Activated CD4-positive, alpha-beta T cell treated with anti-CD3 and anti-CD28 coated beads for 36 hours (primary cell): ENCODE data around the gene MAN2A2. TPM values are rescaled to one million over a fixed set of nuclear protein-coding genes. Genes with fewer than 3 reads are reported as not detected.

Experiments
- ATAC-seq: fragments of 200-7000 bp; cut with Tn5 transposase; one replicate; pipeline ENCODE4 v1.10.0; 2021; ENCODE audit warnings: mild to moderate bottlenecking, moderate library complexity
- CTCF ChIA-PET: fragments of 350-600 bp; sonication (Branson Sonifier 250); formaldehyde crosslinking; loops from one replicate; lab custom pipeline; 2021; ENCODE audit warnings: antibody characterized with exemption; lab: Charles Lee
- POLR2A ChIA-PET: fragments of 350-600 bp; sonication (Branson Sonifier 250); formaldehyde crosslinking; loops from one replicate; lab custom pipeline; 2021; ENCODE audit warnings: antibody characterized with exemption, inconsistent platforms; lab: Charles Lee
- DNase-seq: peaks from one replicate; pipeline ENCODE4 v3.0.0-alpha.2; 2020
- H3K27ac Mint-ChIP-seq: one replicate; pipeline ENCODE4 v1.8.0; 2021; ENCODE audit warnings: mixed read lengths
- H3K27me3 Mint-ChIP-seq: one replicate; pipeline ENCODE4 v1.8.0; 2021; ENCODE audit warnings: mixed read lengths
- H3K36me3 Mint-ChIP-seq: one replicate; pipeline ENCODE4 v1.8.0; 2021; ENCODE audit warnings: low read depth, mixed read lengths
- H3K4me1 Mint-ChIP-seq: one replicate; pipeline ENCODE4 v1.8.0; 2021; ENCODE audit warnings: mixed read lengths
- H3K4me3 Mint-ChIP-seq: one replicate; pipeline ENCODE4 v1.8.0; 2021; ENCODE audit warnings: mild to moderate bottlenecking, moderate library complexity, mixed read lengths
- H3K9me3 Mint-ChIP-seq: one replicate; pipeline ENCODE4 v1.8.0; 2021; ENCODE audit warnings: low read depth, mixed read lengths
- intact Hi-C, 2 experiments: fragments of 100-400 bp; cut with DNase I in 1 of 2; cut with micrococcal nuclease in 1 of 2; formaldehyde crosslinking; loops; one replicate each; pipeline versions ENCODE4 v1.14.2 to v1.15.1; 2022 to 2024; cut with DNase I, micrococcal nuclease
- total RNA-seq, 2 experiments: library from RNA; stranded (reverse); gene quantifications; one replicate each; pipeline ENCODE4 v1.2.3, GENCODE V29; 2021

MAN2A2 gene
- total RNA-seq, 2 experiments from 2014 or later: 76.6 to 104 TPM

DNA sequence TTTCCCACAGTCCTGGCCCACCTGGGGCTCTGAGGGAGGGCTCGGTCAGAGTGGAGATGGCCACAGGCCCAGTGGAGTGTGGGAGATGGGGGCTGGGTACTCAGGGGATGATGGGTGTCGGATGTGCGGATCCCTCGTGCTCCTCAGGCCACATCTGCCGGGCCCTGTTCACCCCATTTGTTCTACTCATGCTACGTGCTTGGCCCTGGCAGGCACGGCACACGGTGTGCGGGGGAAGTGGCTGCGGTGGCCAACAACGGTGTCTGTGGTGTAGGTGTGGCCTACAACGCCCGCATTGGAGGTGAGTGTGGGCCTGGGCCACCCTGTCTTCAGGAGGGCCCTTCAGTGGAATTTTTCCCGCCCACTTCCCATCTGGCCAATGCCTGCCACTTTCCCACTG, 25.8 kb upstream of the MAN2A2 start:
- Mint-ChIP-seq H3K4me1 (peaks cover 21% of the 10 kb centered on the region), H3K36me3 (peaks cover 78% of the 10 kb centered on the region), H3K9me3 (no peaks in the 10 kb centered on the region), H3K27ac (peak overlapping the region; percentile 42), H3K4me3 (no peak overlapping the region), H3K27me3 (no peaks in the 10 kb centered on the region)
- ATAC-seq (no peak), DNase-seq (no peak)
- CTCF ChIA-PET: no interaction called here
- intact Hi-C loops: loop anchor here in 1 of 2 experiments (10.0 kb wide), 1 partner anchor 63 kb away; no protein-coding TSS in a partner anchor
- POLR2A ChIA-PET: interaction anchor here (0.6 kb wide), 1 partner anchor 150 kb away, joined by 6 read pairs; no protein-coding TSS in a partner anchor

DNA sequence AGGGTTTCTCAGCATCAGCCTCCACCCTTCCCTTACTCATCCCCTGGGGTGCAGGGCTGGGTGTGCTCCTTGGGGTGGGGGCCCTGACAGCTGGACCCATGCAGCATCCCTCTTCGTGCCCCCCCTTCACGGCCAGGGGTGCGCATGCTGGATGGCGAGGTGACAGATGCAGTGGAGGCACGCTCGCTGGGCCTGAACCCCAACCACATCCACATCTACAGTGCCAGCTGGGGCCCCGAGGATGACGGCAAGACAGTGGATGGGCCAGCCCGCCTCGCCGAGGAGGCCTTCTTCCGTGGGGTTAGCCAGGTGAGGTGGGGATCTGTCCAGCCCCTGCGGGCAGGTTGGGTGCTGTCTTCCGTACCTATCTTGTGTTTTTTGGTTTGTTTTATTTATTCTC, 25.1 kb upstream of the MAN2A2 start:
- Mint-ChIP-seq H3K4me1 (peaks cover 15% of the 10 kb centered on the region), H3K27ac (peak overlapping the region; percentile 35), H3K9me3 (no peaks in the 10 kb centered on the region), H3K36me3 (peaks cover 76% of the 10 kb centered on the region), H3K27me3 (no peaks in the 10 kb centered on the region), H3K4me3 (no peak overlapping the region)
- ATAC-seq (no peak), DNase-seq (no peak)
- intact Hi-C loops: loop anchor here in 1 of 2 experiments (10.0 kb wide), 1 partner anchor 63 kb away; no protein-coding TSS in a partner anchor
- ChIA-PET CTCF (no interaction called here), POLR2A (interaction anchor here (0.6 kb wide), 1 partner anchor 151 kb away, joined by 6 read pairs; no protein-coding TSS in a partner anchor)

DNA sequence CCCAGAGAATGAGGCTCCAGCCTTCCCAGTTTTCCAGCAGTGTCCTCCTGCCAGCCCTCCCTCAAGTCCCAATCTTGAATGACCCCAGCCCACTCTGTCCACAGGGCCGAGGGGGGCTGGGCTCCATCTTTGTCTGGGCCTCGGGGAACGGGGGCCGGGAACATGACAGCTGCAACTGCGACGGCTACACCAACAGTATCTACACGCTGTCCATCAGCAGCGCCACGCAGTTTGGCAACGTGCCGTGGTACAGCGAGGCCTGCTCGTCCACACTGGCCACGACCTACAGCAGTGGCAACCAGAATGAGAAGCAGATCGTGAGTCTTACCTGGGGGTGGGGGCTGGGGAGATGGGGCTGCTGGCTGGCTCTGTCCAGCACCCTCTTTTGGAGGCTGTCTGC, 24.4 kb upstream of the MAN2A2 start:
- Mint-ChIP-seq H3K27ac (no peak overlapping the region), H3K36me3 (peaks cover 69% of the 10 kb centered on the region), H3K4me3 (no peak overlapping the region), H3K27me3 (no peaks in the 10 kb centered on the region), H3K4me1 (peaks cover 9% of the 10 kb centered on the region), H3K9me3 (no peaks in the 10 kb centered on the region)
- CTCF ChIA-PET: no interaction called here
- ATAC-seq: no peak
- no peak for DNase-seq
- POLR2A ChIA-PET: no interaction called here
- intact Hi-C loops: loop anchor here in 1 of 2 experiments (10.0 kb wide), 1 partner anchor 64 kb away; no protein-coding TSS in a partner anchor

DNA sequence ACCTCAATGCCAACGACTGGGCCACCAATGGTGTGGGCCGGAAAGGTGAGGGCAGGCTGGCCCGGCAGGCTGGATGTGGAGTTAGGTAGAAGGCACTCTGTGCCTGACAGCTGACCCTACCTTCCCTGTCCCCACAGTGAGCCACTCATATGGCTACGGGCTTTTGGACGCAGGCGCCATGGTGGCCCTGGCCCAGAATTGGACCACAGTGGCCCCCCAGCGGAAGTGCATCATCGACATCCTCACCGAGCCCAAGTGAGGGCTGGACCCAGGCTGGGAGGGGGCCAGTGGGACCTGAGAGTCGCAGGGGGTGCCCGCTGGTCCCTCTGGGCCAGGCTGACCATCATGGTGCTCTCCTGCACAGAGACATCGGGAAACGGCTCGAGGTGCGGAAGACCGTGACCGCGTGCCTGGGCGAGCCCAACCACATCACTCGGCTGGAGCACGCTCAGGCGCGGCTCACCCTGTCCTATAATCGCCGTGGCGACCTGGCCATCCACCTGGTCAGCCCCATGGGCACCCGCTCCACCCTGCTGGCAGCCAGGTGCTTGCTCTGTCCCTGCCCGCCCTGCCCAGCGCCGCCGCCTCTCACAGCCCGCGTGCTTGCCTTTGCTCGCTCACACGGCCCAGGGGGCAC, 23.3 kb upstream of the MAN2A2 start:
- no peak for ATAC-seq
- ChIA-PET POLR2A (no interaction called here), CTCF (no interaction called here)
- no peak for DNase-seq
- peaks cover under 1% of the 10 kb centered on the region for H3K27me3 Mint-ChIP-seq
- no peaks in the 10 kb centered on the region for H3K9me3 Mint-ChIP-seq
- H3K4me3 Mint-ChIP-seq: no peak overlapping the region
- H3K36me3 Mint-ChIP-seq: peaks cover 58% of the 10 kb centered on the region
- intact Hi-C loops: loop anchor here in 1 of 2 experiments (10.0 kb wide), 2 partner anchors 65 to 185 kb away; no protein-coding TSS in a partner anchor
- H3K4me1 Mint-ChIP-seq: peaks cover 3% of the 10 kb centered on the region
- H3K27ac Mint-ChIP-seq: no peak overlapping the region

DNA sequence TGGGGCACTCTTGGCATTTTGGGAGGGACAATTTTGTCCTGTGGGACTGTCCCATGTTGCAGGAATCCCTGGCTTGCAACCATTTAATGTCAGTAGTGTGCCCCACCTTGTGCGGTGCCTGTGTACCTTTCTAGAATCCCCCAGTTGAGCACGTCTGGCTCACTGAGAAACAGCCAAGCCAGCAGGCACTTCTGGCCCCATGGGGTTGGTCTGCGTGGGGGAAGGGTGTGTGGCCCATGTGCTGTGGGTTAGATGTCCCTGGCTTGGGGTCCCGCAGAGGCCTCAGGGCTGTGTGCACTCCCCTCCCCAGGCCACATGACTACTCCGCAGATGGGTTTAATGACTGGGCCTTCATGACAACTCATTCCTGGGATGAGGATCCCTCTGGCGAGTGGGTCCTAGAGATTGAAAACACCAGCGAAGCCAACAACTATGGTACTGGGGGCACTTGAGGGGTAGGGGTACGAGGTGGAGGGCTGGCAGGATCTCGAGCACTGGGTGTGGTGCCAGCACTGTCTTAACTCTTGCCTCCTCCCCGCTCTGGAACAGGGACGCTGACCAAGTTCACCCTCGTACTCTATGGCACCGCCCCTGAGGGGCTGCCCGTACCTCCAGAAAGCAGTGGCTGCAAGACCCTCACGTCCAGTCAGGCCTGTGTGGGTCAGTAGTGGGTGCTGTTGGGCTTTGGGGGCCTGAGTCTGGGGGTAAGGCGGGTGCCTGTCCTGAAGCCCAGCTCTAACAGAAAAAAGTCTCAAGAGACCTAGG, 22.5 kb upstream of the MAN2A2 start:
- Mint-ChIP-seq H3K9me3 (no peaks in the 10 kb centered on the region), H3K27ac (no peak overlapping the region), H3K36me3 (peaks cover 52% of the 10 kb centered on the region), H3K4me3 (no peak overlapping the region), H3K4me1 (peaks cover 9% of the 10 kb centered on the region), H3K27me3 (peaks cover 3% of the 10 kb centered on the region)
- ChIA-PET POLR2A (no interaction called here), CTCF (no interaction called here)
- intact Hi-C loops: loop anchor here in 1 of 2 experiments (10.0 kb wide), 1 partner anchor 186 kb away; no protein-coding TSS in a partner anchor
- DNase-seq (no peak), ATAC-seq (no peak)

DNA sequence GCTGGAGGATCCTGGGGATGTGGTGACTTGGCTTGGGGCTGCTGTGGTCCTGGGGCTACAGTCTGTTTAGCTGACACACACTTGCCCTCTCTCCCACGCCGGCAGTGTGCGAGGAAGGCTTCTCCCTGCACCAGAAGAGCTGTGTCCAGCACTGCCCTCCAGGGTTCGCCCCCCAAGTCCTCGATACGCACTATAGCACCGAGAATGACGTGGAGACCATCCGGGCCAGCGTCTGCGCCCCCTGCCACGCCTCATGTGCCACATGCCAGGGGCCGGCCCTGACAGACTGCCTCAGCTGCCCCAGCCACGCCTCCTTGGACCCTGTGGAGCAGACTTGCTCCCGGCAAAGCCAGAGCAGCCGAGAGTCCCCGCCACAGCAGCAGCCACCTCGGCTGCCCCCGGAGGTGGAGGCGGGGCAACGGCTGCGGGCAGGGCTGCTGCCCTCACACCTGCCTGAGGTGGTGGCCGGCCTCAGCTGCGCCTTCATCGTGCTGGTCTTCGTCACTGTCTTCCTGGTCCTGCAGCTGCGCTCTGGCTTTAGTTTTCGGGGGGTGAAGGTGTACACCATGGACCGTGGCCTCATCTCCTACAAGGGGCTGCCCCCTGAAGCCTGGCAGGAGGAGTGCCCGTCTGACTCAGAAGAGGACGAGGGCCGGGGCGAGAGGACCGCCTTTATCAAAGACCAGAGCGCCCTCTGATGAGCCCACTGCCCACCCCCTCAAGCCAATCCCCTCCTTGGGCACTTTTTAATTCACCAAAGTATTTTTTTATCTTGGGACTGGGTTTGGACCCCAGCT, 21.7 kb upstream of the MAN2A2 start:
- Mint-ChIP-seq H3K4me3 (no peak overlapping the region), H3K4me1 (peaks cover 12% of the 10 kb centered on the region), H3K27ac (no peak overlapping the region), H3K27me3 (peaks cover 3% of the 10 kb centered on the region), H3K9me3 (no peaks in the 10 kb centered on the region), H3K36me3 (peaks cover 46% of the 10 kb centered on the region)
- CTCF ChIA-PET: no interaction called here
- ATAC-seq: no peak
- POLR2A ChIA-PET: interaction anchor here (0.6 to 1.4 kb wide), 3 partner anchors 44 to 164 kb away, joined by 3 to 8 read pairs (median 4); partner anchors contain the start of gene BLM
- no peak for DNase-seq
- intact Hi-C loops: loop anchor here in 1 of 2 experiments (10.0 kb wide), 1 partner anchor 187 kb away; no protein-coding TSS in a partner anchor

DNA sequence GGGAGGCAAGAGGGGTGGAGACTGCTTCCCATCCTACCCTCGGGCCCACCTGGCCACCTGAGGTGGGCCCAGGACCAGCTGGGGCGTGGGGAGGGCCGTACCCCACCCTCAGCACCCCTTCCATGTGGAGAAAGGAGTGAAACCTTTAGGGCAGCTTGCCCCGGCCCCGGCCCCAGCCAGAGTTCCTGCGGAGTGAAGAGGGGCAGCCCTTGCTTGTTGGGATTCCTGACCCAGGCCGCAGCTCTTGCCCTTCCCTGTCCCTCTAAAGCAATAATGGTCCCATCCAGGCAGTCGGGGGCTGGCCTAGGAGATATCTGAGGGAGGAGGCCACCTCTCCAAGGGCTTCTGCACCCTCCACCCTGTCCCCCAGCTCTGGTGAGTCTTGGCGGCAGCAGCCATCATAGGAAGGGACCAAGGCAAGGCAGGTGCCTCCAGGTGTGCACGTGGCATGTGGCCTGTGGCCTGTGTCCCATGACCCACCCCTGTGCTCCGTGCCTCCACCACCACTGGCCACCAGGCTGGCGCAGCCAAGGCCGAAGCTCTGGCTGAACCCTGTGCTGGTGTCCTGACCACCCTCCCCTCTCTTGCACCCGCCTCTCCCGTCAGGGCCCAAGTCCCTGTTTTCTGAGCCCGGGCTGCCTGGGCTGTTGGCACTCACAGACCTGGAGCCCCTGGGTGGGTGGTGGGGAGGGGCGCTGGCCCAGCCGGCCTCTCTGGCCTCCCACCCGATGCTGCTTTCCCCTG, 21.0 kb upstream of the MAN2A2 start:
- H3K27ac Mint-ChIP-seq: no peak overlapping the region
- DNase-seq: peak; percentile 36
- peaks cover 38% of the 10 kb centered on the region for H3K36me3 Mint-ChIP-seq
- H3K9me3 Mint-ChIP-seq: no peaks in the 10 kb centered on the region
- peaks cover 12% of the 10 kb centered on the region for H3K4me1 Mint-ChIP-seq
- ATAC-seq: peak; percentile 1
- POLR2A ChIA-PET: interaction anchor here (0.6 to 1.4 kb wide), 4 partner anchors 12 to 165 kb away, joined by 3 to 8 read pairs (median 4); partner anchors contain the start of gene BLM
- intact Hi-C loops: loop anchor here in 1 of 2 experiments (10.0 kb wide), 1 partner anchor 187 kb away; no protein-coding TSS in a partner anchor
- no peak overlapping the region for H3K4me3 Mint-ChIP-seq
- peaks cover 3% of the 10 kb centered on the region for H3K27me3 Mint-ChIP-seq
- CTCF ChIA-PET: no interaction called here

DNA sequence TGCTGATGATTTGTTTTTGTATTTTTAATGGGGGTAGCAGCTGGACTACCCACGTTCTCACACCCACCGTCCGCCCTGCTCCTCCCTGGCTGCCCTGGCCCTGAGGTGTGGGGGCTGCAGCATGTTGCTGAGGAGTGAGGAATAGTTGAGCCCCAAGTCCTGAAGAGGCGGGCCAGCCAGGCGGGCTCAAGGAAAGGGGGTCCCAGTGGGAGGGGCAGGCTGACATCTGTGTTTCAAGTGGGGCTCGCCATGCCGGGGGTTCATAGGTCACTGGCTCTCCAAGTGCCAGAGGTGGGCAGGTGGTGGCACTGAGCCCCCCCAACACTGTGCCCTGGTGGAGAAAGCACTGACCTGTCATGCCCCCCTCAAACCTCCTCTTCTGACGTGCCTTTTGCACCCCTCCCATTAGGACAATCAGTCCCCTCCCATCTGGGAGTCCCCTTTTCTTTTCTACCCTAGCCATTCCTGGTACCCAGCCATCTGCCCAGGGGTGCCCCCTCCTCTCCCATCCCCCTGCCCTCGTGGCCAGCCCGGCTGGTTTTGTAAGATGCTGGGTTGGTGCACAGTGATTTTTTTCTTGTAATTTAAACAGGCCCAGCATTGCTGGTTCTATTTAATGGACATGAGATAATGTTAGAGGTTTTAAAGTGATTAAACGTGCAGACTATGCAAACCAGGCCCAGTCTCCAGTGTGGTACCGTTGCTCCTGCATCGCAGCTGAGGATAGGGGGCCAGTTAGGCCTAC, 20.1 kb upstream of the MAN2A2 start:
- intact Hi-C loops: loop anchor here in 1 of 2 experiments (10.0 kb wide), 1 partner anchor 188 kb away; no protein-coding TSS in a partner anchor
- CTCF ChIA-PET: interaction anchor here (0.5 to 2.4 kb wide), 2 partner anchors 71 to 741 kb away, joined by 3 to 7 read pairs; no protein-coding TSS in a partner anchor
- ATAC-seq (peak; percentile 0), DNase-seq (peak; percentile 32)
- Mint-ChIP-seq H3K27ac (no peak overlapping the region), H3K27me3 (peaks cover 3% of the 10 kb centered on the region), H3K9me3 (no peaks in the 10 kb centered on the region), H3K4me3 (no peak overlapping the region), H3K36me3 (peaks cover 30% of the 10 kb centered on the region), H3K4me1 (peaks cover 12% of the 10 kb centered on the region)
- POLR2A ChIA-PET: interaction anchor here (0.6 to 1.4 kb wide), 2 partner anchors 12 to 46 kb away, joined by 4 read pairs; no protein-coding TSS in a partner anchor

DNA sequence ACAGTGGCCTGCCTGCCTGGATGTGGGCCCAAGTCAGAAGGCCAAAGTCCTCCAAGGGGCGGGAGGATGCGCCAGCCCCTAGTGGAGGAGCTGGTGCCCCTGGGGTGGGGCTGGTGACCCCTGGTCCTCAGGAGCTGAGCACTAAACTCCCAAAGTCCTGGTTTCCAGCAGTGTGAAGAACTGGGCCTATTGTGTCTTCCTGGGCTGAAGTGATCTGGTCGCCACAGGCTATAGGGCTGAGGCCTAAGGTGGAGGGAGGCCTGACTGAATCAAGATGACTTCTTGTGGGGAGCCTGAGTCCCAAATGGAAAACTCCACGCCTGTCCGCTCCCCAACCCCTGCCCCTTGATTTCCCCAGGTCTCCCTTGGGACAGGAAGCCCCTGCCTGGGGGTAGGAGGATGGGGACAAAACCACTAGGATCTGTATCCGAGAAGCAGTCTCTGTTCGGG, 19.6 kb upstream of the MAN2A2 start:
- POLR2A ChIA-PET: no interaction called here
- peaks cover 3% of the 10 kb centered on the region for H3K27me3 Mint-ChIP-seq
- no peak overlapping the region for H3K27ac Mint-ChIP-seq
- ATAC-seq (peak; percentile 6), DNase-seq (peak; percentile 39)
- peaks cover 12% of the 10 kb centered on the region for H3K4me1 Mint-ChIP-seq
- H3K4me3 Mint-ChIP-seq: no peak overlapping the region
- CTCF ChIA-PET: interaction anchor here (0.5 to 2.4 kb wide), 2 partner anchors 72 to 741 kb away, joined by 3 to 7 read pairs; no protein-coding TSS in a partner anchor
- intact Hi-C loops: loop anchor here in 1 of 2 experiments (10.0 kb wide), 1 partner anchor 189 kb away; no protein-coding TSS in a partner anchor
- peaks cover 27% of the 10 kb centered on the region for H3K36me3 Mint-ChIP-seq
- no peaks in the 10 kb centered on the region for H3K9me3 Mint-ChIP-seq
